ENCODE results near the gene ITGB3. TPM values are rescaled to one million over a fixed set of nuclear protein-coding genes. Genes with fewer than 3 reads are reported as not detected.

The ITGB3 gene
- total and polyA plus RNA-seq, 2 of the 4 experiments (the other 2 are of a cell fraction), result 9.8 to 17.6 TPM

DNA sequence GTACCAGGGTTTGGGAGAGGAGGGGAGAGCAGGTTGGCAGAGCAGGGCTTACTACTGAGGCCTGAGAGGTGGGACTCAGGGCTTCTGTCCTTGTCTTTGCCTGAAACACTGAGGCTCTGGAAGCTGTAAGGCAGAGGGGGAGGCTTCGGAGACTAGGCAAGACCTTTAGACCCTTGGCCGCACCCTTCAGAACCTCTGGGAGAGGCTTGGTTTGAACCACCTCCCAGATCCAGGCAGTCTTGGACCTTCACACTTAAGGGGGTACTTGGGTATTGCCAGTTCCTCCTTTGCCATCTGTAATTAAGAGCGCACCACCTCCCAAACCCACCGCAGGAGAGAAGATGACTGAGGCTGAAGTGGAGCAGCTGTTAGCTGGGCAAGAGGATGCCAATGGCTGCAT, 31.6 kb upstream of the ITGB3 start:
- CTCF ChIA-PET, result interaction anchor here (0.6 kb wide), 1 partner anchor 393 kb away, joined by 3 read pairs; no protein-coding TSS in a partner anchor

More for the DNA sequence above, 31.6 kb upstream of the ITGB3 start:
- no peak overlapping the region for H4K8ac ChIP-seq (ENCODE audit: low read depth in 2 of 2, low read length in 2 of 2)
- dilution Hi-C loops (cut with HindIII; ENCODE audit: low sequenced_read_pairs, unreplicated experiment), result no loop called here
- H3K9ac ChIP-seq (ENCODE audit: low read depth, low read length), result no peak overlapping the region
- H3K56ac ChIP-seq (ENCODE audit: extremely low read depth, insufficient read depth, low read length), result no peak overlapping the region
- H3K14ac ChIP-seq (replicated peaks; ENCODE audit: low read depth, low read length), result no peak overlapping the region
- no peak for ATAC-seq (ENCODE audit: low read depth)
- no peak overlapping the region for H3K27ac ChIP-seq (ENCODE audit: insufficient read depth, low read length)
- no peak overlapping the region for H2AK9ac ChIP-seq (replicated peaks; ENCODE audit: low read depth, low read length, poor library complexity)
- no peak for DNase-seq
- H3K23ac ChIP-seq (ENCODE audit: low read depth, low read length), result no peak overlapping the region
- no peaks in the 10 kb centered on the region for H4K20me1 ChIP-seq (ENCODE audit: insufficient read depth, low read length)
- in situ Hi-C loops (cut with MboI; ENCODE audit: low sequenced_read_pairs), result loop anchor here (10.0 kb wide), 1 partner anchor 393 kb away; no protein-coding TSS in a partner anchor
- H2BK120ac ChIP-seq (ENCODE audit: low read depth, low read length), result no peak overlapping the region
- H3K79me1 ChIP-seq (ENCODE audit: low read depth in 1 of 2, low read length in 2 of 2), result peaks cover 0 to 6% of the 10 kb centered on the region in 2 experiments; a peak in 1 of 4 replicates
- H3K27me3 ChIP-seq (ENCODE audit: control insufficient read depth, insufficient read depth, low read length), result no peaks in the 10 kb centered on the region
- H4K5ac ChIP-seq (ENCODE audit: low read depth, low read length), result no peak overlapping the region
- TF ChIP-seq MAZ (IDR thresholded peaks at IDR 0.05; ENCODE audit: borderline replicate concordance, low read depth, low read length) (no peak), CEBPB (IDR thresholded peaks at IDR 0.05; ENCODE audit: low read depth, low read length) (no peak), POLR2A (IDR thresholded peaks at IDR 0.05; ENCODE audit: low read depth, low read length) (no peak), RFX5 (IDR thresholded peaks at IDR 0.05; ENCODE audit: low read depth, low read length) (no peak), FOS (IDR thresholded peaks at IDR 0.05; ENCODE audit: low read depth, low read length) (no peak), SMC3 (IDR thresholded peaks at IDR 0.05; ENCODE audit: low read depth, low read length) (no peak), MAFK (IDR thresholded peaks at IDR 0.05; ENCODE audit: low read depth, low read length) (no peak), NFE2L2 (IDR thresholded peaks at IDR 0.05; ENCODE audit: low read depth, low read length) (no peak), RCOR1 (IDR thresholded peaks at IDR 0.05; ENCODE audit: insufficient replicate concordance, low read length) (no peak), BHLHE40 (IDR thresholded peaks at IDR 0.05; ENCODE audit: low read depth, low read length) (no peak), CHD1 (IDR thresholded peaks at IDR 0.05; ENCODE audit: low read depth, low read length) (no peak), RAD21 (IDR thresholded peaks at IDR 0.05; ENCODE audit: low read length) (no peak)
- TF ChIP-seq, protein P1, sequence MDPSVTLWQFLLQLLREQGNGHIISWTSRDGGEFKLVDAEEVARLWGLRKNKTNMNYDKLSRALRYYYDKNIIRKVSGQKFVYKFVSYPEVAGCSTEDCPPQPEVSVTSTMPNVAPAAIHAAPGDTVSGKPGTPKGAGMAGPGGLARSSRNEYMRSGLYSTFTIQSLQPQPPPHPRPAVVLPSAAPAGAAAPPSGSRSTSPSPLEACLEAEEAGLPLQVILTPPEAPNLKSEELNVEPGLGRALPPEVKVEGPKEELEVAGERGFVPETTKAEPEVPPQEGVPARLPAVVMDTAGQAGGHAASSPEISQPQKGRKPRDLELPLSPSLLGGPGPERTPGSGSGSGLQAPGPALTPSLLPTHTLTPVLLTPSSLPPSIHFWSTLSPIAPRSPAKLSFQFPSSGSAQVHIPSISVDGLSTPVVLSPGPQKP (IDR thresholded peaks at IDR 0.05; ENCODE audit: borderline replicate concordance, low read depth, low read length), result no peak
- TF ChIP-seq, protein P2, sequence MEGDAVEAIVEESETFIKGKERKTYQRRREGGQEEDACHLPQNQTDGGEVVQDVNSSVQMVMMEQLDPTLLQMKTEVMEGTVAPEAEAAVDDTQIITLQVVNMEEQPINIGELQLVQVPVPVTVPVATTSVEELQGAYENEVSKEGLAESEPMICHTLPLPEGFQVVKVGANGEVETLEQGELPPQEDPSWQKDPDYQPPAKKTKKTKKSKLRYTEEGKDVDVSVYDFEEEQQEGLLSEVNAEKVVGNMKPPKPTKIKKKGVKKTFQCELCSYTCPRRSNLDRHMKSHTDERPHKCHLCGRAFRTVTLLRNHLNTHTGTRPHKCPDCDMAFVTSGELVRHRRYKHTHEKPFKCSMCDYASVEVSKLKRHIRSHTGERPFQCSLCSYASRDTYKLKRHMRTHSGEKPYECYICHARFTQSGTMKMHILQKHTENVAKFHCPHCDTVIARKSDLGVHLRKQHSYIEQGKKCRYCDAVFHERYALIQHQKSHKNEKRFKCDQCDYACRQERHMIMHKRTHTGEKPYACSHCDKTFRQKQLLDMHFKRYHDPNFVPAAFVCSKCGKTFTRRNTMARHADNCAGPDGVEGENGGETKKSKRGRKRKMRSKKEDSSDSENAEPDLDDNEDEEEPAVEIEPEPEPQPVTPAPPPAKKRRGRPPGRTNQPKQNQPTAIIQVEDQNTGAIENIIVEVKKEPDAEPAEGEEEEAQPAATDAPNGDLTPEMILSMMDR (conservative IDR thresholded peaks at IDR 0.05; ENCODE audit: low read depth, low read length), result no peak
- intact Hi-C loops (cut with micrococcal nuclease), result no loop called here
- no peak overlapping the region for H2BK5ac ChIP-seq (ENCODE audit: low read depth, low read length, poor library complexity, severe bottlenecking)
- H3K4me2 ChIP-seq (ENCODE audit: low read depth, low read length), result no peak overlapping the region
- no CpG with 5 or more reads among the region's 4 CpGs for WGBS, 2 experiments (ENCODE audit: extremely low coverage in 2 of 2, insufficient read length in 1 of 2)
- peaks cover 4% of the 10 kb centered on the region for H3K9me1 ChIP-seq (ENCODE audit: insufficient read depth, low read length)
- H3K4ac ChIP-seq (ENCODE audit: low read depth, low read length), result no peak overlapping the region
- H3K18ac ChIP-seq (ENCODE audit: low read depth, low read length), result no peak overlapping the region
- peaks cover 17% of the 10 kb centered on the region for H3K4me1 ChIP-seq (ENCODE audit: control insufficient read depth, insufficient read depth, low read length)
- no peak overlapping the region for H2AK5ac ChIP-seq (ENCODE audit: low read depth, low read length)
- peak overlapping the region; percentile 18 for H2AFZ ChIP-seq (replicated peaks; ENCODE audit: low read length, poor library complexity)
- BruUV-seq (replicated peaks), result no TSS peak
- H2BK20ac ChIP-seq (ENCODE audit: low read depth, low read length), result no peak overlapping the region
- no peak overlapping the region for H3K4me3 ChIP-seq (ENCODE audit: insufficient read depth, low read depth, low read length)
- H2BK15ac ChIP-seq (ENCODE audit: low read depth, low read length), result no peak overlapping the region
- POLR2A ChIA-PET (ENCODE audit: unreplicated experiment), result no interaction called here
- H3K36me3 ChIP-seq (ENCODE audit: control insufficient read depth, insufficient read depth, low read length), result no peaks in the 10 kb centered on the region
- H4K91ac ChIP-seq (ENCODE audit: insufficient read depth, low read depth, low read length), result no peak overlapping the region
- H3K9me3 ChIP-seq (ENCODE audit: control insufficient read depth, insufficient read depth, low read length), result no peaks in the 10 kb centered on the region
